A673 (cell line): ENCODE measurements around the gene MPHOSPH9.

Experiments
- CTCF ChIP-seq: fragments of 300-800, 200-600 bp; sonication (generic); conservative IDR thresholded peaks from 2 replicates; pipeline ENCODE4 v1.5.1; 2017; ENCODE audit warnings: low read depth, mild to moderate bottlenecking, antibody characterized with exemption, low read length, moderate library complexity, mixed read lengths
- EZH2 ChIP-seq: fragments of 200-600 bp; sonication (generic); IDR thresholded peaks from 2 replicates; pipeline ENCODE4 v1.6.1; 2017; ENCODE audit warnings: borderline replicate concordance, low read depth, mild to moderate bottlenecking, mixed read lengths, antibody characterized with exemption, low read length; ENCODE audit not compliant: poor library complexity, severe bottlenecking

- TF ChIP-seq CTCF (no peak), EZH2 (no peak)
These were observed 111.3 kb downstream of the MPHOSPH9 start for GRCh38 chr12:123121670-123122069.
